ENCODE results near the gene PCIF1. TPM values are rescaled to one million over a fixed set of nuclear protein-coding genes. Genes with fewer than 3 reads are reported as not detected.
A peak's percentile ranks its signal among the peaks of the same experiment; 100 is the strongest.

Gene PCIF1
- total RNA-seq, 1 donor from 2014 or later: 55.7 TPM

DNA sequence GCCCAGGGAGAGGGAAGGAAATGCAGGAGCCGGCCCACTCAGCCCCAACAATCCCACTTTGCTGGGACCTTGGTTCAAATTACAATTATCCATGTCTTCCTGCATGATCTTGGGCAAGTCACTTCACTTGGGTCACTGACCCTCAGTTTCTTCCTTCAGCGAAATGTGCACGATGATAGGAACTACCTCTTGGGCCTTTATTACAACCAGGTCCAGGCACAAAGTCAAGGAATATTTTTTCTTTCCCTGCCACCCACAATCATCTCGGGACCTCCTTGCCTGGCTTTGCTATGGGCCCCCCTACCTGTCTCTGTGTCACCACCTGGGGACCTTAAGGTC is 22.2 kb upstream of the PCIF1 start:
- ATAC-seq (ENCODE audit: low read depth): no peak

GRCh38 chr20:45913116-45913515 is 21.4 kb upstream of the PCIF1 start:
- H3K27me3 Mint-ChIP-seq: peaks cover 15% of the 10 kb centered on the region
- peaks cover 31% of the 10 kb centered on the region for H3K4me1 Mint-ChIP-seq
- intact Hi-C loops (cut with micrococcal nuclease): no loop called here
- peak overlapping the region; percentile 76 for H3K27ac Mint-ChIP-seq
- CTCF ChIA-PET: no interaction called here
- no peak for ATAC-seq (ENCODE audit: low read depth)
- H3K9me3 Mint-ChIP-seq: no peaks in the 10 kb centered on the region
- POLR2A ChIA-PET: no interaction called here
- H3K4me3 Mint-ChIP-seq: peak overlapping the region; percentile 74
- no peak for DNase-seq
- no peak for TF ChIP-seq CTCF (IDR thresholded peaks at IDR 0.05)
- H3K36me3 Mint-ChIP-seq (ENCODE audit: low read depth): no peaks in the 10 kb centered on the region

More for the DNA sequence above, 22.2 kb upstream of the PCIF1 start:
- Mint-ChIP-seq H3K4me1 (peaks cover 31% of the 10 kb centered on the region), H3K9me3 (no peaks in the 10 kb centered on the region), H3K27ac (peak overlapping the region; percentile 30), H3K36me3 (ENCODE audit: low read depth) (no peaks in the 10 kb centered on the region), H3K27me3 (peaks cover 12% of the 10 kb centered on the region), H3K4me3 (peak overlapping the region; percentile 36)
- POLR2A ChIA-PET: interaction anchor here (2.6 to 3.7 kb wide), 3 partner anchors 22 to 59 kb away, joined by 9 to 68 read pairs (median 9); partner anchors contain the start of genes ACOT8, PCIF1, ZNF335 and ZSWIM3
- CTCF ChIA-PET: no interaction called here
- intact Hi-C loops (cut with micrococcal nuclease): no loop called here
- TF ChIP-seq CTCF (IDR thresholded peaks at IDR 0.05): no peak
- DNase-seq: no peak

- DNase-seq (no peak), ATAC-seq (ENCODE audit: low read depth) (no peak)
- no peaks in the 10 kb centered on the region for H3K36me3 Mint-ChIP-seq (ENCODE audit: low read depth)
- no peak overlapping the region for H3K4me3 Mint-ChIP-seq
- intact Hi-C loops (cut with micrococcal nuclease): no loop called here
- no peaks in the 10 kb centered on the region for H3K9me3 Mint-ChIP-seq
- peaks cover 35% of the 10 kb centered on the region for H3K27me3 Mint-ChIP-seq
- H3K27ac Mint-ChIP-seq: no peak overlapping the region
- no peak for TF ChIP-seq CTCF (IDR thresholded peaks at IDR 0.05)
- peaks cover 7% of the 10 kb centered on the region for H3K4me1 Mint-ChIP-seq
- CTCF ChIA-PET: interaction anchor here (0.7 kb wide), 1 partner anchor 21 kb away, joined by 3 read pairs; no protein-coding TSS in a partner anchor
- POLR2A ChIA-PET: interaction anchor here (1.2 to 1.4 kb wide), 2 partner anchors 13 to 16 kb away, joined by 3 read pairs; no protein-coding TSS in a partner anchor
Measured at GRCh38 chr20:45917790-45918141, 16.7 kb upstream of the PCIF1 start.

DNA sequence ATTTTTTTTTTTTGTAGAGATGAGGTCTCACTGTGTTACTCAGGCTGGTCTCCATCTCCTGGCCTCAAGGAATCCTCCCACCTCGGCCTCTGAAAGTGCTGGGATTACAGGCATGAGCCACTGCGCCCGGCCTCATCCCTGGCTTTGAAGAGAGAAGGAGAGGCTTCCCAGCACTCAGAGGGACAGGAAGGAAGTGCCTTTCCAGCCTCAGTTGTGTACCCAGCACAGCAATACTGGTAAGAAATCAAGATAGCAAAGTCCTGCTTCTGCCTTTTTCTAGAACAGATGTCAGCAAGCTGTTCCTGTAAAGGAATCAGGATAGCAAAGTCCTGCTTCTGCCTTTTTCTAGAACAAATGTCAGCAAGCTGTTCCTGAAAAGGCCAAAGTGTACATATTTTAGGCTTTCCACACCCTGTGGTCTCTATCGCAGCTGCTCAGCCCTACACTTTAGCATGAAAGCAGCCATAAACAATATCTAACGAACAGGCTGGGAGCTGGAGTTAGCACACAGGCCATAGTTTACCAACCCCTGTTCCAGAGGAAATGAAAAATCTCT is 16.2 kb upstream of the PCIF1 start:
- ChIA-PET POLR2A (interaction anchor here (1.2 kb wide), 1 partner anchor 12 kb away, joined by 3 read pairs; no protein-coding TSS in a partner anchor), CTCF (interaction anchor here (0.7 kb wide), 1 partner anchor 20 kb away, joined by 3 read pairs; no protein-coding TSS in a partner anchor)
- no peaks in the 10 kb centered on the region for H3K9me3 Mint-ChIP-seq
- ATAC-seq (ENCODE audit: low read depth) (no peak), DNase-seq (no peak)
- H3K27me3 Mint-ChIP-seq: peaks cover 33% of the 10 kb centered on the region
- H3K27ac Mint-ChIP-seq: no peak overlapping the region
- no peak overlapping the region for H3K4me3 Mint-ChIP-seq
- no peak for TF ChIP-seq CTCF (IDR thresholded peaks at IDR 0.05)
- peaks cover 5% of the 10 kb centered on the region for H3K4me1 Mint-ChIP-seq
- intact Hi-C loops (cut with micrococcal nuclease): no loop called here
- H3K36me3 Mint-ChIP-seq (ENCODE audit: low read depth): no peaks in the 10 kb centered on the region

GRCh38 chr20:45918779-45919537 is 15.5 kb upstream of the PCIF1 start:
- CTCF ChIA-PET: no interaction called here

More at GRCh38 chr20:45918779-45919537, 15.5 kb upstream of the PCIF1 start:
- DNase-seq: no peak
- H3K36me3 Mint-ChIP-seq (ENCODE audit: low read depth): no peaks in the 10 kb centered on the region
- peaks cover 5% of the 10 kb centered on the region for H3K4me1 Mint-ChIP-seq
- intact Hi-C loops (cut with micrococcal nuclease): no loop called here
- no peaks in the 10 kb centered on the region for H3K9me3 Mint-ChIP-seq
- H3K4me3 Mint-ChIP-seq: no peak overlapping the region
- no peak for TF ChIP-seq CTCF (IDR thresholded peaks at IDR 0.05)
- ATAC-seq (ENCODE audit: low read depth): no peak
- H3K27me3 Mint-ChIP-seq: peaks cover 33% of the 10 kb centered on the region
- no peak overlapping the region for H3K27ac Mint-ChIP-seq
- POLR2A ChIA-PET: no interaction called here
